Panc1 (cell line): Measurements from ENCODE around the gene WNT3A. TPM values are rescaled to one million over a fixed set of nuclear protein-coding genes. Genes with fewer than 3 reads are reported as not detected.

Experiments
- ATAC-seq: fragments of 200-7000 bp; cut with Tn5 transposase; 2 replicates; pipeline ENCODE4 v1.9.1; 2020; ENCODE audit warnings: mild to moderate bottlenecking, moderate library complexity
- BruUV-seq: library from RNA; stranded (reverse); fragments of 400-500 nt; replicated peaks from 2 replicates; lab custom pipeline; 2021; lab: Mats Ljungman, UMichigan
- CTCF ChIA-PET: fragments of 300-600 bp; sonication (Branson Sonifier 250); formaldehyde crosslinking; loops from one replicate; lab custom pipeline; 2022; ENCODE audit warnings: antibody characterized with exemption; lab: Charles Lee
- POLR2A ChIA-PET: fragments of 300-600 bp; sonication (Branson Sonifier 250); formaldehyde crosslinking; loops from one replicate; lab custom pipeline; 2022; ENCODE audit warnings: antibody characterized with exemption; lab: Charles Lee
- DNase-seq: peaks from one replicate; pipeline ENCODE4 v3.0.0-alpha.2; 2010; ENCODE audit warnings: low read depth, low spot score
- H3K27ac ChIP-seq: 2 replicates; pipeline ENCODE4 v1.5.1; 2011; ENCODE audit warnings: mild to moderate bottlenecking, low read length, inconsistent platforms
- H3K27me3 ChIP-seq: fragments of 200-500 bp; sonication (Bioruptor generic); 2 replicates; pipeline ENCODE4 v1.6.0; 2014; ENCODE audit warnings: low read length, inconsistent platforms; ENCODE audit not compliant: control insufficient read depth, insufficient read depth
- H3K36me3 ChIP-seq: fragments of 200-500 bp; sonication (Bioruptor generic); 2 replicates; pipeline ENCODE4 v1.5.1; 2014; ENCODE audit warnings: inconsistent platforms, mild to moderate bottlenecking, low read length, moderate library complexity; ENCODE audit not compliant: control insufficient read depth, insufficient read depth
- H3K4me1 ChIP-seq: 2 replicates; pipeline ENCODE4 v1.5.1; 2011; ENCODE audit warnings: inconsistent platforms, mild to moderate bottlenecking, low read length, moderate library complexity; ENCODE audit not compliant: control insufficient read depth, insufficient read depth
- H3K4me3 ChIP-seq, 2 experiments: 2 replicates each; pipeline ENCODE4 v1.5.1; 2011 to 2012; ENCODE audit warnings: low read depth in 2 of 2, low read length in 2 of 2, mild to moderate bottlenecking in 2 of 2, inconsistent platforms in 1 of 2, moderate library complexity in 1 of 2
- H3K9me3 ChIP-seq: fragments of 200-500 bp; sonication (Bioruptor generic); 2 replicates; pipeline ENCODE4 v1.5.1; 2014; ENCODE audit warnings: low read depth, mild to moderate bottlenecking, inconsistent platforms, low read length, moderate library complexity; ENCODE audit not compliant: control insufficient read depth, insufficient read depth
- CTCF ChIP-seq: fragments of 450-650 bp; IDR thresholded peaks from 2 replicates; pipeline ENCODE4 v1.5.1; 2017; ENCODE audit warnings: mild to moderate bottlenecking
- POLR2AphosphoS5 ChIP-seq: IDR thresholded peaks from 2 replicates; pipeline ENCODE4 v1.6.1; 2012; ENCODE audit warnings: mild to moderate bottlenecking, low read depth, low read length, moderate library complexity
- SIN3A ChIP-seq: IDR thresholded peaks from 2 replicates; pipeline ENCODE4 v1.6.1; 2012; ENCODE audit warnings: low read depth, mild to moderate bottlenecking, low read length, moderate library complexity, borderline replicate concordance; ENCODE audit not compliant: insufficient read depth
- TCF7L2 ChIP-seq: IDR thresholded peaks from 2 replicates; pipeline ENCODE4 v1.6.1; 2011; ENCODE audit warnings: mild to moderate bottlenecking, low read depth, low read length, inconsistent platforms
- in situ Hi-C: cut with HindIII; loops from 2 replicates; pipeline ENCODE4 v1.10.0; 2016; ENCODE audit warnings: low sequenced_read_pairs, low pct_unique_long_range_greater_than_20kb
- intact Hi-C: fragments of 100-400 bp; cut with micrococcal nuclease; formaldehyde crosslinking; loops from one replicate; pipeline ENCODE4 v1.10.0; 2022; ENCODE audit not compliant: unreplicated experiment
- total RNA-seq: library from RNA; stranded (reverse); gene quantifications from one replicate; pipeline ENCODE4 v1.2.1, GENCODE V29; 2021; ENCODE audit not compliant: unreplicated experiment
- TF ChIP-seq, protein P1 (sequence below), 2 experiments: IDR thresholded peaks; 2 replicates each; pipeline ENCODE4 v1.6.1; 2011 to 2012; ENCODE audit warnings: low read depth in 2 of 2, control low read depth in 1 of 2, low read length in 1 of 2, mild to moderate bottlenecking in 1 of 2, moderate library complexity in 1 of 2; ENCODE audit not compliant: insufficient read depth in 1 of 2

The WNT3A gene
- total RNA-seq, 1 experiment from 2014 or later = not detected

DNA sequence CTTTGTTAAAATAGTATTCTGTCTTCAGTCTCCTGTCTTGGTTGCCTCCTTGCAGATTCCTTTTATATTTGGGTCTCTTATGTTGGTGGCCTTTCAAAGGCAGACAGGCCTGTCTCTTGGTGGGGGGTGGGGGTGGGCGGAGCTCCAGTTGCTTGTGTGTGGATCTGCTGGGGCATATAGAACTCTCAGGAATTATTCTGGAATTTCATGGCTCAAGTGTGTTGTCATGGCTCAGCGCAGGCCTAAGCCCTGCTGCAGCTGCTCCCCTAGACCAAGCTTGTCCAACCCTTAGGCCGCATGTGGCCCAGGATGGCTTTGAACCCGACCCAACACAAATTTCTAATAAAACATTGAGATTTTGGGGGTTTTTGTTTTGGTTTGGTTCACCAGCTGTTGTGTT, 88.4 kb downstream of the WNT3A start:
- peaks cover 6% of the 10 kb centered on the region for H3K36me3 ChIP-seq
- H3K4me1 ChIP-seq = peaks cover 12% of the 10 kb centered on the region
- BruUV-seq = no TSS peak
- intact Hi-C loops (no loop called here), in situ Hi-C loops (no loop called here)
- no peak for TF ChIP-seq POLR2AphosphoS5
- no peak for TF ChIP-seq CTCF
- TF ChIP-seq SIN3A = no peak
- TF ChIP-seq TCF7L2 = no peak
- TF ChIP-seq, protein P1, sequence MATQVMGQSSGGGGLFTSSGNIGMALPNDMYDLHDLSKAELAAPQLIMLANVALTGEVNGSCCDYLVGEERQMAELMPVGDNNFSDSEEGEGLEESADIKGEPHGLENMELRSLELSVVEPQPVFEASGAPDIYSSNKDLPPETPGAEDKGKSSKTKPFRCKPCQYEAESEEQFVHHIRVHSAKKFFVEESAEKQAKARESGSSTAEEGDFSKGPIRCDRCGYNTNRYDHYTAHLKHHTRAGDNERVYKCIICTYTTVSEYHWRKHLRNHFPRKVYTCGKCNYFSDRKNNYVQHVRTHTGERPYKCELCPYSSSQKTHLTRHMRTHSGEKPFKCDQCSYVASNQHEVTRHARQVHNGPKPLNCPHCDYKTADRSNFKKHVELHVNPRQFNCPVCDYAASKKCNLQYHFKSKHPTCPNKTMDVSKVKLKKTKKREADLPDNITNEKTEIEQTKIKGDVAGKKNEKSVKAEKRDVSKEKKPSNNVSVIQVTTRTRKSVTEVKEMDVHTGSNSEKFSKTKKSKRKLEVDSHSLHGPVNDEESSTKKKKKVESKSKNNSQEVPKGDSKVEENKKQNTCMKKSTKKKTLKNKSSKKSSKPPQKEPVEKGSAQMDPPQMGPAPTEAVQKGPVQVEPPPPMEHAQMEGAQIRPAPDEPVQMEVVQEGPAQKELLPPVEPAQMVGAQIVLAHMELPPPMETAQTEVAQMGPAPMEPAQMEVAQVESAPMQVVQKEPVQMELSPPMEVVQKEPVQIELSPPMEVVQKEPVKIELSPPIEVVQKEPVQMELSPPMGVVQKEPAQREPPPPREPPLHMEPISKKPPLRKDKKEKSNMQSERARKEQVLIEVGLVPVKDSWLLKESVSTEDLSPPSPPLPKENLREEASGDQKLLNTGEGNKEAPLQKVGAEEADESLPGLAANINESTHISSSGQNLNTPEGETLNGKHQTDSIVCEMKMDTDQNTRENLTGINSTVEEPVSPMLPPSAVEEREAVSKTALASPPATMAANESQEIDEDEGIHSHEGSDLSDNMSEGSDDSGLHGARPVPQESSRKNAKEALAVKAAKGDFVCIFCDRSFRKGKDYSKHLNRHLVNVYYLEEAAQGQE (IDR thresholded peaks at IDR 0.05; ENCODE audit: insufficient read depth in 1 of 2, low read depth in 2 of 2, low read length in 1 of 2) = no peak
- CTCF ChIA-PET = no interaction called here
- POLR2A ChIA-PET = no interaction called here
- H3K9me3 ChIP-seq = peaks cover 3% of the 10 kb centered on the region; the same call in 1 of the 2 replicates
- no peak overlapping the region for H3K4me3 ChIP-seq
- ATAC-seq (no peak), DNase-seq (no peak)
- no peaks in the 10 kb centered on the region for H3K27me3 ChIP-seq
- no peak overlapping the region for H3K27ac ChIP-seq

DNA sequence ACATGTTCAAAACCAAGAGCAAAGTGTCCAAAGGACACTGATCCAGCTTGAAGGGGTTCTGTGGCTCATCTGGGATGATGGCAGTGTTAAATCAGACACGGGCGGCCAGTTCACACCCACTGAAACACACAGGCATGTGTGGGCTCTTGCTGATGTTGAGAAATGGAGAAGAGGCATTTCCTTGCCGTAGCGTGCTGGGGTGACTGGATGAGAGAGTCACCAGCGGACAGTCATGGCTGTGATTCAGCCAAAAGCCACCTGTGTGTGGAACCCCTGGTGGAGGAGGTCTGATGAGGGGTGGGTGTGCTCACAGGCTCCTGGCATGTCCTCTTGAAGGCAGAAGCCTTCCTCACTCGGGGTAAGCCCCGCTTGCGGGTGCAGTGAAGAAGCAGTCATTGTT, 89.1 kb downstream of the WNT3A start:
- Histone ChIP-seq H3K36me3 (peaks cover 6% of the 10 kb centered on the region), H3K4me1 (peaks cover 9% of the 10 kb centered on the region; the same call in 1 of the 2 replicates), H3K27me3 (no peaks in the 10 kb centered on the region), H3K27ac (no peak overlapping the region), H3K4me3 (no peak overlapping the region), H3K9me3 (peaks cover 3% of the 10 kb centered on the region; the same call in 1 of the 2 replicates)
- TF ChIP-seq CTCF (no peak), SIN3A (no peak), TCF7L2 (no peak), POLR2AphosphoS5 (no peak)
- TF ChIP-seq, protein P1 (IDR thresholded peaks at IDR 0.05; ENCODE audit: insufficient read depth in 1 of 2, low read depth in 2 of 2, low read length in 1 of 2) = no peak
- ATAC-seq = no peak
- CTCF ChIA-PET = no interaction called here
- no peak for DNase-seq
- POLR2A ChIA-PET = no interaction called here
- BruUV-seq = no TSS peak
- in situ Hi-C loops = no loop called here
- intact Hi-C loops = no loop called here
